GM18502 (cell line): ENCODE measurements around the gene EYA2.

Experiments
- ATAC-seq: cut with Tn5 transposase; IDR thresholded peaks from one replicate; pipeline ENCODE4 v1.9.1; 2021; ENCODE audit warnings: mild to moderate bottlenecking; ENCODE audit not compliant: unreplicated experiment, poor library complexity

EYA2 gene

GRCh38 chr20:47028487-47028886, 133.8 kb downstream of the EYA2 start:
- no peak for ATAC-seq

DNA sequence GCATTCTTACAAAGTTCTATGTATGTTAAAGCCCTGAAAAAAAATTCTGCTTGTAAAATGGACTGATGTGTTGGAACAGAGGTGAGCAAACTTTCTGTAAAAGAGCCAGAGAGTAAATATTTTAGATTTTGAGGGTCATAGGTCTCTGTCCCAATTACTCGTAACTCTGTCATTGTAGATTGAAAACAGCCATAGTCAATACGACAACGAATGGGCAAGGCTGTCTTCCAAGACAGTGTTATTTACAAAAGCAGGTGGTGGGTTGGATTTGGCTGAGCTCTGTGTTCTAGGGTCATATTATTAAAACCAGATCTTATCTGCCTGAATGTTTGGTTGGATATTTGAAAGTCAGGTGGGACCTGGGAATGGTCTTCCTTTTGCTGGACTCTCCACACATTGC, 135.2 kb downstream of the EYA2 start:
- ATAC-seq: no peak

- no peak for ATAC-seq
Measured at GRCh38 chr20:47030271-47030810, 135.7 kb downstream of the EYA2 start.

DNA sequence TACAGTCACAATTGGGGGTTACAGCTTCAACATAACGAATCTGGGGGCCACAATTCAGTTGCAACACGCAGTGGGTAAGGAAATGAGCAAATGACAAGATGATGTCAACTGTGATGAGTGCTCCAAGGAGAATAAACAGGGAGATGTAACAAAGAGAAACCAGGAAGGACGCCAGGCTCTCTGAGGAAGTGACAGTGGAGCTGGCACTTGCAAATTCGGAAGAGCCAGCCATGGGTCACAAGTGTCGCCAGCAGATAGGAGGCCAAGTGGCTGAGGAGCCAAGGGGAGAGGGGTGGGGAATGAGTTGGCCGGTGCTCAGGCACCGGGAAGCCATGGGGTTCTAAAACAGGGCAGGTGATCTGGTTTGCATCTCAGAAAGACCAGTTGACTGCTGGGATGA, 136.4 kb downstream of the EYA2 start:
- ATAC-seq: no peak

- ATAC-seq: no peak
Measured at GRCh38 chr20:47031821-47032220, 137.2 kb downstream of the EYA2 start.

- ATAC-seq: no peak
Measured at GRCh38 chr20:47032933-47033578, 138.4 kb downstream of the EYA2 start.

DNA sequence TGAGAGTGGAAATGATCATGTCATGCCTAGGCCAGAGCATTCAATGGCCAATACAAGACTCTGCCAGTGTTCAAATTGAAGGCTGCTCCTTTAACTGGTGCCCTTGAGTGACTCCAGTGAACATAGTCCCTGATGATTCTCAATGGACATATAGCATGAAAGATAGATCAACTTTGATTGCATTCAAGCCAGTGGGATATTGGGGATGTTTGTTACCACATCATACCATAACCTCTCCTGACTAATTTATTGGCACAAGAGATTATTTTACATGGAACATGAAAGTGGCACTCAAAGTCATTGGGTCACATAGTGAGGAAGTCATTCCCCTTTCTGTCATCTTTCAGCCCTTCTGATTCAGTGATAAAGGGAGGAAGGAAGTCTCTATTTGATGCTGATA, 139.0 kb downstream of the EYA2 start:
- ATAC-seq: no peak

GRCh38 chr20:47035026-47035590, 140.5 kb downstream of the EYA2 start:
- no peak for ATAC-seq

GRCh38 chr20:47036091-47036870, 141.6 kb downstream of the EYA2 start:
- no peak for ATAC-seq

DNA sequence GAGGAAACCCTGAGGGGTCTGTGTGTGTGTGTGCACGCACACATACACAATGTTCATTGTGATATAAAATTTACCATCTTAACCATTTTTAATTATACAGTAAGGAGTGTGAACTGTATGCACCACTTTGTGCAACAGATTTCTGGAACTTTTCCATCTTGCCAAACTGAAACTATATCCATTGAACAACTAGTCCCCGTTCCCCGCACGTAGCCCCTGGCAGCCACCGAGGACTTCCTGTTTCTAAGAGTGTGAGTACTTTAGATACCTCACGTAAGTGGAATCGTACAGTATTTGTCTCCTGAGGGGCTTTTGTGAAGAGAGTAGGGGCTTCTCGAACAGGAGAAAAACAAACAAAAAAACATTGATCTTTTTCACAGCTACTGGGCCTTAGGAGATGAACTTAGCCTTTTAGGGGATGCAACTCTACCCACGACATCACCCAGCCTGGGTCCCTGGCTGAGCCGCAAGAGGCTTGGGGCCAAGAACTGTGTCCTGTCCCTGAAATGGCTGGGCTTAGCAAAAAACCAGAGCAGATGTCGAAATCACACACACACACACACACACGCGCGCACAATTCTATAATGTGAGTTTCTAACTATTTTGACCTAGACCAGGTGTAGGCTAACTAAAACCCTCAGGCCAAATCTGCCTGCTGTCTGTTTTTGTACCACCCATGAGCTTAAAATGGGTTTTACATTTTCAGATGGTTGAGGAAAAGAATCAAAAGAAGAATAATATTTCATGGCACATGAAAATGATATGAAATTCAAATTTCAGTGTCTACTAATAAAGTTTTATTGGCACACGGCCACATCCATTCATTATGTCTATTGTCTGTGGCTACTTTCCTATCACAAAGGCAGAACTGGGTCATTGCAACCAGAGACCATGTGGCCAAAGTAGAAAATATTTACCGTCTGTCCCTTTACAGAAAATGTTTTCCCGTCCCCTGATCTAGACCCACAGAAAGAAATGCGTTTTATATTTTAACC, 144.2 kb downstream of the EYA2 start:
- ATAC-seq: no peak

DNA sequence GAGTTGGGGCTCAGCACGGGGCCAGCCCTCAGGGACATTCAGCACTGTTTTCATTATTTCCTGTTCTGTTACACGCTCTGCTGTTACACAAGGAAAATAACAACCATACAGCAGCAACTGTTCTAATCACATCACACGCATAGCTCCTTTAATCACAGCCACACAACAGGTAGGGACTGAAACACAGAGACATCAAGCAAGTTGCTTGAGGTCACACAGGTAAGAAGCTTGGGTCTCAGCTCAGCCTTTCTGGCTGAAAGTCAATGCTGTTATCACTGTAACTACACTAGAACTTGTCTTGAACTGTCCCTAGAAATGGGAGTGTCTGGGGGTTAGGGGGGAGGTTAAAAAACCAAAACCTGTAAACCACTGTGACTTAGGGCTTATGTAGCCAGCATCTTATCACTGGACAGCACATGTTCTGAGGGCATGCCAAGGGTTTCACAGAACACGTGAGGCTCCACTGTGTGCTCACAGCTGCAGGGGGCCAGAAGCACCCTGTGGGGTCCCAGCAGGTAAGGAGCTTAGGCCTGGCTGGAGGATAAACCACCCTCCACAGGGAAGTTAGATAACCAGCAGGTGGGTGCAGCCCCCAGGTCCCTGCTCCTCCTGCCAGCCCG, 146.0 kb downstream of the EYA2 start:
- no peak for ATAC-seq

GRCh38 chr20:47041396-47041899, 146.8 kb downstream of the EYA2 start:
- ATAC-seq: no peak

- no peak for ATAC-seq
Measured at GRCh38 chr20:47042464-47042863, 147.8 kb downstream of the EYA2 start.

- no peak for ATAC-seq
Measured at GRCh38 chr20:47043086-47043485, 148.4 kb downstream of the EYA2 start.

DNA sequence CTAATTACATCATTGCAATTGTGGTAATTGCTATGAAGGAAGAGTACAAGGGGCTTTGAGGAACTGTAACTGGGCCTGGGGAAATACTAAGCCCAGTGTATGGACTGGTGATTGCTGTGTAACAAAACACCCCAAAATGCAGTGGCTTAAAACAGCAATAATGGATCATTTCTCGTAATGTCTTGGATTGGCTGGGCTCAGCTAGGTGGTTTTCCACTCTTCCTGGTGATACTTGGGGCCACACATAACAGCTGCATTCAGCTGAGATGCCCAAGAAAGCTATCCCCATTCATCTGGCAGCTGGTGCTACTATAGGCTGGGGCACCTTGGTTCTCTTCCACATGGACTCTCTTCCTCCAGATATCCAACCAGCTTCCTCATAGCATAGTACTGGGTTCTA, 150.3 kb downstream of the EYA2 start:
- no peak for ATAC-seq

DNA sequence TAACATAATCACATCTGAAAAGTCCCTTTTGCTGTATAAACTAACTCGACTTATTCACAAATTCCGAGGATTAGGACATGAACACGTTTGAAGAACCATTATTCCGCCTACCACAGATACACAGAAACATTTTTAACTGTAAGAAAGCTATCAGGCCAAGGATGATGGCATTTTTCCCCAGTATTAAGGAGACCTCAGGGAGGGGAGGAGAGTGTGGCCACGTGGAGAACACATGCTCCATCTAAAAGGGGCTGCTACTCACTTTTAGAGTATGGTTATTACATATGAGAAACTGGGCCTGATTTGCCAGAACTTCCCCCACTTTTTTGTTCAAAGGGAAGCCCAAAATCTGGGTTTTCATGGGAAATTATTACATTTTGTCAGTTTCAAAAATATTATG, 153.4 kb downstream of the EYA2 start:
- no peak for ATAC-seq

- ATAC-seq: no peak
Measured at GRCh38 chr20:47049771-47050170, 155.1 kb downstream of the EYA2 start.

- no peak for ATAC-seq
Measured at GRCh38 chr20:47050996-47051395, 156.4 kb downstream of the EYA2 start.

GRCh38 chr20:47051936-47052526, 157.4 kb downstream of the EYA2 start:
- ATAC-seq: no peak
